ENCODE results near the gene RSKR.
A peak's percentile ranks its signal among the peaks of the same experiment; 100 is the strongest.

RSKR gene

DNA sequence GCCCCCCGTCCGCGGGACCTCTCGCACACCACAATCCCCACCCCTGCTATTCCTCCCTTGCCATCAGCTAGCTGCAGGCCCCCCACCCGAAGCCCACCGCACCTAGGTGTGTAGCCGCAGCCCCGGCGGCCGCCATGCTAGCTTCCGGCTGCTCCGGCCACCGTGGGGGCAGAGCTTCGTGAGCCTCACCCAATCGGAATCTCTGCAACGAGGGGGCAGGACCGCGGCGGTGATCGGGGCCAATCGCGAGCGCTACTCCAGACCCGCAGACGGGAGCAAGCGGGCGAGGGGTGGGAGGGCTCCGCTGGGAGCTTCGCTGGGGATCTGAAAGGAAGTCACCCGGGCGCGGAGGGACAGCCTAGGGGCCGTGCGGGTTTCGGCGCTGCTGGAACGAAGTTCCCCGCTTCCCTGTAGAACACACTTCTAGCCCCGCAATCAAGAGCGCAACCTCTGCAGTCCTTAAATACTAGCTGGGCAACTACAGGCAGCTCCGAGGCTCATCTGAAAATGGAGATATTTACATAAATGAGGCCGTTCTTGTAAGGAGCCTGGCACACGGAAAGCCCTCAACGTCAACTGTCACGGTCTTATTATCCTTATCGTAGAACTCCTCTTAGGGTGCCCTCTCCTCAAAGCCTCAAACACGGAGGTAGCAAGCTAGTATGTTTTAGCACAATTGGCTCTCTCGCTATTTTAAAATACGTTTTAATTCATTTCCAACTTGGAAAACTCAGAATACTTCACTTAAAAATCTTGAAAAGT, 42.4 kb downstream of the RSKR start, which contains the start of gene PIGS:
Gene PIGS, minus strand, starts transcription at position 164 of the 762 bp plus-strand sequence. Its CDS starts 28 bp downstream, at position 136.
- DNase-seq (ENCODE audit: extremely low read depth, low read depth) = peak; percentile 68
- TF ChIP-seq, protein P1, sequence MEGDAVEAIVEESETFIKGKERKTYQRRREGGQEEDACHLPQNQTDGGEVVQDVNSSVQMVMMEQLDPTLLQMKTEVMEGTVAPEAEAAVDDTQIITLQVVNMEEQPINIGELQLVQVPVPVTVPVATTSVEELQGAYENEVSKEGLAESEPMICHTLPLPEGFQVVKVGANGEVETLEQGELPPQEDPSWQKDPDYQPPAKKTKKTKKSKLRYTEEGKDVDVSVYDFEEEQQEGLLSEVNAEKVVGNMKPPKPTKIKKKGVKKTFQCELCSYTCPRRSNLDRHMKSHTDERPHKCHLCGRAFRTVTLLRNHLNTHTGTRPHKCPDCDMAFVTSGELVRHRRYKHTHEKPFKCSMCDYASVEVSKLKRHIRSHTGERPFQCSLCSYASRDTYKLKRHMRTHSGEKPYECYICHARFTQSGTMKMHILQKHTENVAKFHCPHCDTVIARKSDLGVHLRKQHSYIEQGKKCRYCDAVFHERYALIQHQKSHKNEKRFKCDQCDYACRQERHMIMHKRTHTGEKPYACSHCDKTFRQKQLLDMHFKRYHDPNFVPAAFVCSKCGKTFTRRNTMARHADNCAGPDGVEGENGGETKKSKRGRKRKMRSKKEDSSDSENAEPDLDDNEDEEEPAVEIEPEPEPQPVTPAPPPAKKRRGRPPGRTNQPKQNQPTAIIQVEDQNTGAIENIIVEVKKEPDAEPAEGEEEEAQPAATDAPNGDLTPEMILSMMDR (IDR thresholded peaks at IDR 0.05; ENCODE audit: low read depth, low read length) = no peak

DNA sequence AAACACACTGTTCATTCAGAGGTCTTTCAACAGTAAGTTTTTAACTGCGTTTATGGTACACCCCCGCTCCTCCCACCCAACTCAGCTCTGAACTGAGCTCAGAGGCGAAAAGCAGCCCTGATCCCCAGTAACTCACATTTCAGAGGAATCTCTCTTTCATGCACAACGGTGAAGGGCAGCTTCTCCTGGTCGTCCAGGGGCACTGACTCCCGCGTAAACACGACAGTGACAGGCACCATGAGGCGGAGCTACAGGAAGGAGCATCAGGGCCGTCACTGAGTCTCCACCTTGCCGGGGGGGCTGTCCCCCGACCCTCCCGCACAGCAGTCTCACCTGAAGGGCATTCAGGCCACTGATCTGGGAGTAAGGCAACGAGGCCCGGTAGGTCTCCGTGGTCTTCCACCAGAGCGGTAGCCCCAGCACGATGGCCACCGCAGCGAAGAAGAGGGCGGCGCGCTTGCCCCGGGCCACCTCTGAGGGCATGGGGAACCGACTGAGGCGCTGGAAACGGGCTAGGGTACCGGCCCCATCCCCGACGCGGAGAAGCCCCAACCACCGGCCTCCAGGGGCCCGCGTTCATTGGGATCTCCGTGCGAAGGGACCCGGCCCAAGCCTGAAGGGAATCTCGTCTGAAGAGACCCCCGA, 43.1 kb downstream of the RSKR start:
- DNase-seq (ENCODE audit: extremely low read depth, low read depth) = no peak
- TF ChIP-seq, protein P1 (IDR thresholded peaks at IDR 0.05; ENCODE audit: low read depth, low read length) = no peak

DNA sequence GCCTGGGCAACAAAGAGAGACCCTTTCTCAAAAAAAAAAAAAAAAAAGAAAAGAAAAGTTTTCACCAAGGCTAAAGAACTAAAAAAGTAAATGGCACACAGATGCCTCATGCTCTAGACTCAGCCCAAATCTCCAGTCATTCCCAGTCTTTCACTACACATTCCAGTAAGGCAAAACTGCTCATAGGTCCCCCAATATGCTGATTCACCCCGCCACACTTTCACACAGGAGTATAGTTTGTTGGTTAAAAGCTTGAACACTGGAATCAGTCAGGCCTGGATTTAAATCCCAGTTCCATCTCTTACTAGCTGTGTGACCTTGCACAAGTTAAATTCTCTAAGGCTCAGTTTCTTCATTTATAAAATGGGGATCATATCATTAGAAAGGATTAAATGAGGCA, 44.5 kb downstream of the RSKR start:
- TF ChIP-seq, protein P1 (IDR thresholded peaks at IDR 0.05; ENCODE audit: low read depth, low read length) = no peak
- no peak for DNase-seq (ENCODE audit: extremely low read depth, low read depth)

DNA sequence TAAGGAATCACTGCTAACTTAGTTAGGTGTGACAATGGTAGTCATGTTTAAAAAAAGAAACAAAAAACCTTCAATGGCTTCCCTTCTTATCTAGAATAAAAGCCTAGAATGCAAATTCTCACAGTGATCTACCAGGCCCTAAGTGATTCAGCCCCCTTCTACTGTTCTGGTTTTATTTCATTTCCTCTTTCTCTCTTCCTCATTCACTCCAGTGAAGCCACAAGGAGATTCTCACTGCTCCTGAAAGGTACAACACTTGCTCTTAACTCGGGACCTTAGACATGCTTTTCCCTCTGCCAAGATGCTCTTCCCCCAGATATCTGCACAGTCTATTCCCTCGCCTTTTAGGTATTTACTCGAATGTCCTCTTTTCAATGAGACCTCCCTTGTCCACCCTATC, 46.4 kb downstream of the RSKR start:
- no peak for DNase-seq (ENCODE audit: extremely low read depth, low read depth)
- TF ChIP-seq, protein P1 (IDR thresholded peaks at IDR 0.05; ENCODE audit: low read depth, low read length) = no peak

DNA sequence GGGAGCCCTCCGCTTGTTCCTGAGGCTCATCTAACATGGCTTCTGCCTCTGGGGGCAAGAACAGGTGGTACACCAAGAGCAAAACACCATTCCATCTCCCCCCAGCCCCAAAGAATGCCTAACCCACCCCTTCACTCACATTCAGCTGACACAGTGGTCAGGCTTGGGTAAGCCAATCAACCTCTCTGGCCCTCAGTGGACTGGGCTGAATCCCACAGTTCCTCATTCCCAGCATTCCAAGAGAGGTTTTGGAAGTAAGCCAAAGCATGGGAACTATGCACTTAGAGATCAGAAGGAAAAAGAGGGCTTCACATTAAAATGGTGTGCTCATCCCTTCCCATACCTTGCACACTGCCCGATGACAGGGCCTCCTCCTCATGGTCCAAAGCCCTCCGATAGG, 50.5 kb downstream of the RSKR start:
- DNase-seq (ENCODE audit: extremely low read depth, low read depth) = no peak

More for the DNA sequence above, 50.5 kb downstream of the RSKR start:
- TF ChIP-seq, protein P1 (IDR thresholded peaks at IDR 0.05; ENCODE audit: low read depth, low read length) = no peak
